H9 (cell line): ENCODE results near the gene SNX1. TPM values are rescaled to one million over a fixed set of nuclear protein-coding genes. Genes with fewer than 3 reads are reported as not detected.

Source experiments
- DNase-seq: peaks from one replicate; pipeline ENCODE4 v3.0.0-alpha.2; 2017
- H2AFZ ChIP-seq: one replicate; pipeline ENCODE4 v1.6.1; 2013; ENCODE audit warnings: mild to moderate bottlenecking, low read length, control low read depth, moderate library complexity
- H2AK5ac ChIP-seq: 2 replicates; pipeline ENCODE4 v1.6.1; 2013; ENCODE audit warnings: low read length, control low read depth, mixed read lengths; ENCODE audit not compliant: insufficient read length
- H2BK120ac ChIP-seq: one replicate; pipeline ENCODE4 v1.6.1; 2013; ENCODE audit warnings: low read depth, mild to moderate bottlenecking, low read length, control low read depth, inconsistent platforms; ENCODE audit not compliant: poor library complexity, severe bottlenecking
- H2BK12ac ChIP-seq: 2 replicates; pipeline ENCODE4 v1.6.1; 2013; ENCODE audit warnings: low read length, control low read depth, mixed read lengths, low read depth; ENCODE audit not compliant: insufficient read length
- H2BK15ac ChIP-seq: 2 replicates; pipeline ENCODE4 v1.6.1; 2013; ENCODE audit warnings: low read depth, low read length, control low read depth
- H2BK20ac ChIP-seq: one replicate; pipeline ENCODE4 v1.6.1; 2013; ENCODE audit warnings: low read depth, mild to moderate bottlenecking, low read length, control low read depth, inconsistent platforms; ENCODE audit not compliant: poor library complexity, severe bottlenecking
- H2BK5ac ChIP-seq: 2 replicates; pipeline ENCODE4 v1.6.1; 2013; ENCODE audit warnings: low read length, control low read depth, mixed read lengths; ENCODE audit not compliant: insufficient read length
- H3K14ac ChIP-seq: 2 replicates; pipeline ENCODE4 v1.6.1; 2013; ENCODE audit warnings: low read length, control low read depth; ENCODE audit not compliant: insufficient read depth
- H3K18ac ChIP-seq: 2 replicates; pipeline ENCODE4 v1.6.1; 2013; ENCODE audit warnings: low read depth, mild to moderate bottlenecking, mixed read lengths, low read length, control low read depth; ENCODE audit not compliant: insufficient read length
- H3K23ac ChIP-seq: 2 replicates; pipeline ENCODE4 v1.6.1; 2013; ENCODE audit warnings: low read length, control low read depth, mixed read lengths, low read depth; ENCODE audit not compliant: insufficient read length
- H3K23me2 ChIP-seq: 2 replicates; pipeline ENCODE4 v1.6.1; 2013; ENCODE audit warnings: low read depth, mild to moderate bottlenecking, mixed read lengths, low read length, control low read depth; ENCODE audit not compliant: insufficient read length, poor library complexity, severe bottlenecking
- H3K27ac ChIP-seq: 2 replicates; pipeline ENCODE4 v1.5.1; 2013; ENCODE audit warnings: low read length, control low read depth, mixed read lengths, low read depth; ENCODE audit not compliant: insufficient read length
- H3K27me3 ChIP-seq: 2 replicates; pipeline ENCODE4 v1.6.1; 2013; ENCODE audit warnings: low read length, control low read depth, inconsistent platforms; ENCODE audit not compliant: insufficient read depth
- H3K4ac ChIP-seq: 2 replicates; pipeline ENCODE4 v1.6.1; 2013; ENCODE audit warnings: low read depth, mild to moderate bottlenecking, control low read depth, inconsistent platforms, low read length, moderate library complexity
- H3K4me1 ChIP-seq: 2 replicates; pipeline ENCODE4 v1.6.1; 2013; ENCODE audit warnings: low read length, control low read depth, inconsistent platforms; ENCODE audit not compliant: insufficient read depth
- H3K4me2 ChIP-seq: 2 replicates; pipeline ENCODE4 v1.6.1; 2013; ENCODE audit warnings: low read length, control low read depth, mixed read lengths; ENCODE audit not compliant: insufficient read length, insufficient read depth
- H3K56ac ChIP-seq: 2 replicates; pipeline ENCODE4 v1.6.1; 2013; ENCODE audit warnings: low read depth, mild to moderate bottlenecking, mixed read lengths, low read length, control low read depth; ENCODE audit not compliant: insufficient read length
- H3K79me1 ChIP-seq: 2 replicates; pipeline ENCODE4 v1.6.1; 2013; ENCODE audit warnings: low read depth, mild to moderate bottlenecking, moderate library complexity, low read length, control low read depth, inconsistent platforms; ENCODE audit not compliant: insufficient read depth, poor library complexity, severe bottlenecking
- H3K79me2 ChIP-seq: 2 replicates; pipeline ENCODE4 v1.6.1; 2013; ENCODE audit warnings: low read length, control low read depth, inconsistent platforms; ENCODE audit not compliant: insufficient read depth
- H3K9ac ChIP-seq: 2 replicates; pipeline ENCODE4 v1.6.1; 2013; ENCODE audit warnings: low read length, control low read depth, mixed read lengths; ENCODE audit not compliant: insufficient read length; ENCODE audit errors: extremely low read depth
- H3K9me3 ChIP-seq: one replicate; pipeline ENCODE4 v1.6.1; 2013; ENCODE audit warnings: low read depth, low read length, inconsistent platforms; ENCODE audit not compliant: control insufficient read depth
- H3T11ph ChIP-seq: one replicate; pipeline ENCODE4 v1.6.1; 2013; ENCODE audit warnings: mild to moderate bottlenecking, low read length, control low read depth, inconsistent platforms
- H4K20me1 ChIP-seq: one replicate; pipeline ENCODE4 v1.6.1; 2013; ENCODE audit not compliant: control insufficient read depth, insufficient read length, insufficient read depth
- H4K5ac ChIP-seq: 2 replicates; pipeline ENCODE4 v1.6.1; 2013; ENCODE audit warnings: low read depth, mild to moderate bottlenecking, mixed read lengths, low read length, control low read depth; ENCODE audit not compliant: insufficient read length
- H4K8ac ChIP-seq: replicated peaks from 2 replicates; pipeline ENCODE4 v1.6.1; 2013; ENCODE audit warnings: low read length, control low read depth, mixed read lengths, low read depth; ENCODE audit not compliant: insufficient read length
- H4K91ac ChIP-seq: 2 replicates; pipeline ENCODE4 v1.6.1; 2013; ENCODE audit warnings: low read depth, mild to moderate bottlenecking, moderate library complexity, mixed read lengths, low read length, control low read depth; ENCODE audit not compliant: insufficient read length
- H3K27ac Mint-ChIP-seq, 3 experiments: 2 replicates in 2 of 3; 3 replicates in 1 of 3; pipeline ENCODE4 v1.8.0; 2020 to 2021; ENCODE audit warnings: mixed read lengths in 3 of 3, mild to moderate bottlenecking in 1 of 3, moderate library complexity in 1 of 3
- H3K27me3 Mint-ChIP-seq: 2 replicates; pipeline ENCODE4 v1.8.0; 2021; ENCODE audit warnings: low read depth, mild to moderate bottlenecking, moderate library complexity, mixed read lengths
- H3K36me3 Mint-ChIP-seq, 3 experiments: 2 replicates in 2 of 3; 3 replicates in 1 of 3; pipeline ENCODE4 v1.8.0; 2020 to 2021; ENCODE audit warnings: low read depth in 3 of 3, mixed read lengths in 3 of 3; ENCODE audit not compliant: insufficient read depth in 1 of 3
- H3K4me1 Mint-ChIP-seq, 2 experiments: 2 replicates each; pipeline ENCODE4 v1.8.0; 2020; ENCODE audit warnings: mixed read lengths in 2 of 2
- H3K4me3 Mint-ChIP-seq, 2 experiments: 2 replicates in 1 of 2; 3 replicates in 1 of 2; pipeline ENCODE4 v1.8.0; 2020 to 2021; ENCODE audit warnings: mild to moderate bottlenecking in 2 of 2, mixed read lengths in 2 of 2, moderate library complexity in 1 of 2
- H3K9me3 Mint-ChIP-seq, 2 experiments: 2 replicates in 1 of 2; 3 replicates in 1 of 2; pipeline ENCODE4 v1.8.0; 2020; ENCODE audit warnings: mild to moderate bottlenecking in 2 of 2, mixed read lengths in 2 of 2, moderate library complexity in 1 of 2
- WGBS: extraction: QIAGEN DNeasy Blood & Tissue Kit; methylation state at CpG from one replicate; pipeline ENCODE4 v1.1.7; 2013; ENCODE audit warnings: missing lambda C conversion rate, low lambda C conversion rate, mixed read lengths; ENCODE audit not compliant: insufficient read length; ENCODE audit errors: extremely low coverage; 5-methylcytosine and 5-hydroxymethylcytosine counted together
- total RNA-seq: library from RNA; stranded (reverse); gene quantifications from 2 replicates; pipeline ENCODE4 v1.2.1, GENCODE V29; 2021
- TF ChIP-seq, protein P1 (sequence below): fragments of 200-600 bp; sonication (generic); conservative IDR thresholded peaks from 3 replicates; pipeline ENCODE4 v1.8.0; 2021; ENCODE audit warnings: antibody characterized with exemption, mild to moderate bottlenecking

The SNX1 gene
- total RNA-seq, 1 experiment from 2014 or later, result 58.8 TPM

DNA sequence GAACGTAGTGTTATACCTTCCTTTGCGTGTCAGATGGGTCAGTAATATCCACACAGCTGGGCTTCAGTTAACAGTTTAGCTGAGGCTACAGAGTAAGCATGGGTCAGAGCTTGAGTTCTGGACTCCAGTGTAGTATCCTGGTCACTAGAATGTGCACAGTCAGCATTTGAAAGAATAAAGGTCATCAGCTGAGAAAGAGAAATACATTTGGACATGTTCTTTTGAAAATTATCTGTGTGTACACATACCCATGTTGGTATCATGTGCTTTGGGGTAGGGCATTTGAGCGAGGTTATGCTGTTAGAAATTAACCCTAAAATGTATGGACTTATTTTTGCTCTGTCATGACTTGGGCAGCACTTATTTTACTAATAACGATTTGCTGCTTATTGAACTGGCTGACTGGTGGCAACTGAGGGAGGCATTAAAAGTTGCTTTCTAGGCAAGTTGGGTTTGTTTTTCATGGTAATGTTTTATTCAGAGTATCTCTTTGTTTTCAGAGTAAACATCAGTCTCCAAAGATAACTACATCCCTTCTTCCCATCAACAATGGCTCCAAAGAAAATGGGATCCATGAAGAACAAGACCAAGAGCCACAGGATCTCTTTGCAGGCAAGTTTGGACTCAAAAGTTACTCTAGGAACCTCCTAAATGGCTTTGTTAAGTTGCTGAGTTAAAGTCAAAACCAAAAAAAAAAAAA, 16.4 kb downstream of the SNX1 start:
- H2BK5ac ChIP-seq, result no peak overlapping the region
- H3K4me2 ChIP-seq, result no peak overlapping the region
- no peak overlapping the region for H2AK5ac ChIP-seq
- H4K20me1 ChIP-seq, result no peaks in the 10 kb centered on the region
- no peak overlapping the region for H4K5ac ChIP-seq
- peaks cover 11 to 14% of the 10 kb centered on the region in 2 experiments for H3K4me1 Mint-ChIP-seq
- no peak overlapping the region for H2BK12ac ChIP-seq
- no peaks in the 10 kb centered on the region for H3K23me2 ChIP-seq
- H3K23ac ChIP-seq, result no peak overlapping the region
- H3K27ac Mint-ChIP-seq, result peak overlapping the region in 1 of 3 experiments; percentile 53; a peak in 1 of 7 replicates
- WGBS, result no CpG with 5 or more reads among the region's 4 CpGs
- no peaks in the 10 kb centered on the region for H3K79me1 ChIP-seq
- no peak overlapping the region for H4K91ac ChIP-seq
- no peak overlapping the region for H3K9ac ChIP-seq
- H3K14ac ChIP-seq, result no peak overlapping the region
- peaks cover 5 to 21% (median 19%) of the 10 kb centered on the region in 3 experiments; a peak in 5 of 7 replicates for H3K36me3 Mint-ChIP-seq
- no peaks in the 10 kb centered on the region for H3K27me3 ChIP-seq
- H3T11ph ChIP-seq, result no peak overlapping the region
- TF ChIP-seq, protein P1, sequence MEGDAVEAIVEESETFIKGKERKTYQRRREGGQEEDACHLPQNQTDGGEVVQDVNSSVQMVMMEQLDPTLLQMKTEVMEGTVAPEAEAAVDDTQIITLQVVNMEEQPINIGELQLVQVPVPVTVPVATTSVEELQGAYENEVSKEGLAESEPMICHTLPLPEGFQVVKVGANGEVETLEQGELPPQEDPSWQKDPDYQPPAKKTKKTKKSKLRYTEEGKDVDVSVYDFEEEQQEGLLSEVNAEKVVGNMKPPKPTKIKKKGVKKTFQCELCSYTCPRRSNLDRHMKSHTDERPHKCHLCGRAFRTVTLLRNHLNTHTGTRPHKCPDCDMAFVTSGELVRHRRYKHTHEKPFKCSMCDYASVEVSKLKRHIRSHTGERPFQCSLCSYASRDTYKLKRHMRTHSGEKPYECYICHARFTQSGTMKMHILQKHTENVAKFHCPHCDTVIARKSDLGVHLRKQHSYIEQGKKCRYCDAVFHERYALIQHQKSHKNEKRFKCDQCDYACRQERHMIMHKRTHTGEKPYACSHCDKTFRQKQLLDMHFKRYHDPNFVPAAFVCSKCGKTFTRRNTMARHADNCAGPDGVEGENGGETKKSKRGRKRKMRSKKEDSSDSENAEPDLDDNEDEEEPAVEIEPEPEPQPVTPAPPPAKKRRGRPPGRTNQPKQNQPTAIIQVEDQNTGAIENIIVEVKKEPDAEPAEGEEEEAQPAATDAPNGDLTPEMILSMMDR, result no peak
- H2BK15ac ChIP-seq, result no peak overlapping the region
- no peaks in the 10 kb centered on the region for H3K79me2 ChIP-seq
- no peak overlapping the region for H3K4me3 Mint-ChIP-seq
- DNase-seq, result no peak
- H2BK20ac ChIP-seq, result no peak overlapping the region
- no peak overlapping the region for H3K18ac ChIP-seq
- H3K27me3 Mint-ChIP-seq, result no peaks in the 10 kb centered on the region
- no peak overlapping the region for H2BK120ac ChIP-seq
- no peak overlapping the region for H3K56ac ChIP-seq
- no peak overlapping the region for H2AFZ ChIP-seq
- no peaks in the 10 kb centered on the region for H3K4me1 ChIP-seq
- H4K8ac ChIP-seq, result no peak overlapping the region
- H3K9me3 Mint-ChIP-seq, result no peaks in the 10 kb centered on the region
- no peak overlapping the region for H3K4ac ChIP-seq
- no peak overlapping the region for H3K27ac ChIP-seq
- H3K9me3 ChIP-seq, result no peaks in the 10 kb centered on the region
